K562 (cell line): Measurements from ENCODE around the gene PIKFYVE. TPM values are rescaled to one million over a fixed set of nuclear protein-coding genes. Genes with fewer than 3 reads are reported as not detected.

Experiments
- MAZ ChIP-seq, 2 experiments: fragments of 450-650 bp in 1 of 2; sonication (generic) in 1 of 2; formaldehyde crosslinking; IDR thresholded peaks in 1 of 2; conservative IDR thresholded peaks in 1 of 2; 2 replicates each; pipeline versions ENCODE4 v1.4.0 to v1.5.0; 2020; ENCODE audit warnings: mild to moderate bottlenecking in 1 of 2, missing genetic modification reagents in 1 of 2
- SPI1 ChIP-seq: IDR thresholded peaks from 2 replicates; pipeline ENCODE4 v1.6.1; 2011; ENCODE audit warnings: low read depth, low read length, control low read depth, borderline replicate concordance
- XRCC4 ChIP-seq: IDR thresholded peaks from one replicate; pipeline ENCODE4 v1.6.1; 2011; ENCODE audit not compliant: insufficient read depth, insufficient read length; ENCODE audit errors: extremely low read depth
- ZNF232 ChIP-seq: sonication (generic); formaldehyde crosslinking; IDR thresholded peaks from 2 replicates; pipeline ENCODE4 v1.8.0; 2022; ENCODE audit warnings: mild to moderate bottlenecking, missing genetic modification reagents
- polyA plus RNA-seq, 8 experiments: library from polyadenylated mRNA; depleted of rRNA in 4 of 8; stranded (reverse) in 5 of 8; unstranded in 3 of 8; fragments of >200 nt; fragmentation: Nextera tagmentation in 2 of 8; fragmentation: Illumina TruSeq in 1 of 8; extraction: Ambion mirVana in 2 of 8; extraction: Trizol in 1 of 8; gene quantifications; 2 replicates each; pipeline versions ENCODE4 v1.2.1 to v1.2.3, GENCODE V29; 2011 to 2014; ENCODE audit warnings: inconsistent platforms in 1 of 8, missing spikeins in 1 of 8
- total RNA-seq, 7 experiments: library from RNA; depleted of rRNA in 6 of 7; stranded (reverse); fragments of >200 nt in 6 of 7; fragmentation: Illumina TruSeq in 2 of 7; extraction: Trizol in 2 of 7; gene quantifications; 2 replicates each; pipeline versions ENCODE4 v1.2.1 to v1.2.3, GENCODE V29; 2011 to 2021; ENCODE audit warnings: low replicate concordance in 1 of 7
- TF ChIP-seq, protein P1 (sequence below): sonication (generic); formaldehyde crosslinking; IDR thresholded peaks from 2 replicates; pipeline ENCODE4 v1.4.0; 2020; ENCODE audit warnings: mild to moderate bottlenecking, missing genetic modification reagents
- TF ChIP-seq, protein P2 (sequence below): fragments of 250-450 bp; sonication (Bioruptor Pico); IDR thresholded peaks from 2 replicates; pipeline ENCODE4 v1.5.0; 2021; ENCODE audit warnings: mild to moderate bottlenecking, borderline replicate concordance
- TF ChIP-seq, protein P3 (sequence below), 2 experiments: fragments of 450-650 bp; IDR thresholded peaks; 2 replicates each; pipeline ENCODE4 v1.6.1; 2016; ENCODE audit warnings: mild to moderate bottlenecking in 2 of 2, borderline replicate concordance in 1 of 2, low read depth in 1 of 2, moderate library complexity in 1 of 2
- TF ChIP-seq, protein P4 (sequence below): fragments of 250-450 bp; sonication (Bioruptor Pico); IDR thresholded peaks from 2 replicates; pipeline ENCODE4 v1.8.0; 2021; ENCODE audit warnings: borderline replicate concordance, mild to moderate bottlenecking, moderate library complexity; ENCODE audit not compliant: poor library complexity, severe bottlenecking
- TF ChIP-seq, protein P5 (sequence below): fragments of 450-650 bp; IDR thresholded peaks from 2 replicates; pipeline ENCODE4 v1.6.1; 2016; ENCODE audit warnings: low read depth, mild to moderate bottlenecking, moderate library complexity

The PIKFYVE gene
- total and polyA plus RNA-seq, 9 of the 15 experiments (the other 6 are each of a cell fraction or from before 2014, with no cell fraction given) = 3.6 to 25.6 (median 16.7) TPM

DNA sequence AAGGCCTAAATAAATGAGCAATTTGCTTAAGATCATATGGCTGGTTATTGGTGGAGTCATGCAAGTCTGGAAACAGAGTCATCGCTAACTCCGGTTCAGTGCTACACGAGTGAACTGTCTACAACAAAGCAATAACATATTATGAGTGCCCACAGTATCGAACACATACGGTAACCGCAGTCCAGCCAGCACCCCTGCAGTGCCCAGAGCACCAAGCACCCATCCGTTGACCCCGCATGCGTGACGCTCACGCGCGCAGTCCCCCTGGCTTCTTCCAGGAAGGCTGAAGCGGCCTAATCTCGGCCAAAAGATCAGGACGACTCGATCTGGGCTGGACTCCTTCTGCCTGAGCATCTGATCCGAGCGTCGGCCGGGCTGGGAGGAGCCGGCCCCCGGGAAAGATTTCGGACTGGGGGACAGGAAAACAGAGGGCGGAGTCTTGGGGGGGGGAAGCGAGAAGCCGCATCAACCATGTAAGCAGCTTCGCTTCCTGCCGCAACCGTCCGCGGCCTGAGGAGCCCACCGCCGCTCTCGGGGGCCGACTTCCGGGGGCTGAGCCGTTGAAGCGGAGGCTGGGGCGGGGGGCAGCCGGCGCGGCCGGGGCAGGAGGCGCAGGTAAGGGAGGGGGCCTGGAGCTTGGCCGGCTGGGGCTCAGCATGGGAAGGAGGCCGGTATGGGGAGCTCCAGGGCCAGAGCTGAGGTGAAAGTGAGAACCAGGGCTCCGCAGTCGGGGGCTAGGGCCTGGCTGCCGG, at the start of gene PIKFYVE (continued):
- TF ChIP-seq, protein P1, sequence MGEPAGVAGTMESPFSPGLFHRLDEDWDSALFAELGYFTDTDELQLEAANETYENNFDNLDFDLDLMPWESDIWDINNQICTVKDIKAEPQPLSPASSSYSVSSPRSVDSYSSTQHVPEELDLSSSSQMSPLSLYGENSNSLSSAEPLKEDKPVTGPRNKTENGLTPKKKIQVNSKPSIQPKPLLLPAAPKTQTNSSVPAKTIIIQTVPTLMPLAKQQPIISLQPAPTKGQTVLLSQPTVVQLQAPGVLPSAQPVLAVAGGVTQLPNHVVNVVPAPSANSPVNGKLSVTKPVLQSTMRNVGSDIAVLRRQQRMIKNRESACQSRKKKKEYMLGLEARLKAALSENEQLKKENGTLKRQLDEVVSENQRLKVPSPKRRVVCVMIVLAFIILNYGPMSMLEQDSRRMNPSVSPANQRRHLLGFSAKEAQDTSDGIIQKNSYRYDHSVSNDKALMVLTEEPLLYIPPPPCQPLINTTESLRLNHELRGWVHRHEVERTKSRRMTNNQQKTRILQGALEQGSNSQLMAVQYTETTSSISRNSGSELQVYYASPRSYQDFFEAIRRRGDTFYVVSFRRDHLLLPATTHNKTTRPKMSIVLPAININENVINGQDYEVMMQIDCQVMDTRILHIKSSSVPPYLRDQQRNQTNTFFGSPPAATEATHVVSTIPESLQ (CRISPR knock-in tag) = no peak
- TF ChIP-seq, protein P2, sequence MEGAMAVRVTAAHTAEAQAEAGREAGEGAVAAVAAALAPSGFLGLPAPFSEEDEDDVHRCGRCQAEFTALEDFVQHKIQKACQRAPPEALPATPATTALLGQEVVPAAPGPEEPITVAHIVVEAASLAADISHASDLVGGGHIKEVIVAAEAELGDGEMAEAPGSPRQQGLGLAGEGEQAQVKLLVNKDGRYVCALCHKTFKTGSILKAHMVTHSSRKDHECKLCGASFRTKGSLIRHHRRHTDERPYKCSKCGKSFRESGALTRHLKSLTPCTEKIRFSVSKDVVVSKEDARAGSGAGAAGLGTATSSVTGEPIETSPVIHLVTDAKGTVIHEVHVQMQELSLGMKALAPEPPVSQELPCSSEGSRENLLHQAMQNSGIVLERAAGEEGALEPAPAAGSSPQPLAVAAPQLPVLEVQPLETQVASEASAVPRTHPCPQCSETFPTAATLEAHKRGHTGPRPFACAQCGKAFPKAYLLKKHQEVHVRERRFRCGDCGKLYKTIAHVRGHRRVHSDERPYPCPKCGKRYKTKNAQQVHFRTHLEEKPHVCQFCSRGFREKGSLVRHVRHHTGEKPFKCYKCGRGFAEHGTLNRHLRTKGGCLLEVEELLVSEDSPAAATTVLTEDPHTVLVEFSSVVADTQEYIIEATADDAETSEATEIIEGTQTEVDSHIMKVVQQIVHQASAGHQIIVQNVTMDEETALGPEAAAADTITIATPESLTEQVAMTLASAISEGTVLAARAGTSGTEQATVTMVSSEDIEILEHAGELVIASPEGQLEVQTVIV = no peak
- TF ChIP-seq, protein P3, sequence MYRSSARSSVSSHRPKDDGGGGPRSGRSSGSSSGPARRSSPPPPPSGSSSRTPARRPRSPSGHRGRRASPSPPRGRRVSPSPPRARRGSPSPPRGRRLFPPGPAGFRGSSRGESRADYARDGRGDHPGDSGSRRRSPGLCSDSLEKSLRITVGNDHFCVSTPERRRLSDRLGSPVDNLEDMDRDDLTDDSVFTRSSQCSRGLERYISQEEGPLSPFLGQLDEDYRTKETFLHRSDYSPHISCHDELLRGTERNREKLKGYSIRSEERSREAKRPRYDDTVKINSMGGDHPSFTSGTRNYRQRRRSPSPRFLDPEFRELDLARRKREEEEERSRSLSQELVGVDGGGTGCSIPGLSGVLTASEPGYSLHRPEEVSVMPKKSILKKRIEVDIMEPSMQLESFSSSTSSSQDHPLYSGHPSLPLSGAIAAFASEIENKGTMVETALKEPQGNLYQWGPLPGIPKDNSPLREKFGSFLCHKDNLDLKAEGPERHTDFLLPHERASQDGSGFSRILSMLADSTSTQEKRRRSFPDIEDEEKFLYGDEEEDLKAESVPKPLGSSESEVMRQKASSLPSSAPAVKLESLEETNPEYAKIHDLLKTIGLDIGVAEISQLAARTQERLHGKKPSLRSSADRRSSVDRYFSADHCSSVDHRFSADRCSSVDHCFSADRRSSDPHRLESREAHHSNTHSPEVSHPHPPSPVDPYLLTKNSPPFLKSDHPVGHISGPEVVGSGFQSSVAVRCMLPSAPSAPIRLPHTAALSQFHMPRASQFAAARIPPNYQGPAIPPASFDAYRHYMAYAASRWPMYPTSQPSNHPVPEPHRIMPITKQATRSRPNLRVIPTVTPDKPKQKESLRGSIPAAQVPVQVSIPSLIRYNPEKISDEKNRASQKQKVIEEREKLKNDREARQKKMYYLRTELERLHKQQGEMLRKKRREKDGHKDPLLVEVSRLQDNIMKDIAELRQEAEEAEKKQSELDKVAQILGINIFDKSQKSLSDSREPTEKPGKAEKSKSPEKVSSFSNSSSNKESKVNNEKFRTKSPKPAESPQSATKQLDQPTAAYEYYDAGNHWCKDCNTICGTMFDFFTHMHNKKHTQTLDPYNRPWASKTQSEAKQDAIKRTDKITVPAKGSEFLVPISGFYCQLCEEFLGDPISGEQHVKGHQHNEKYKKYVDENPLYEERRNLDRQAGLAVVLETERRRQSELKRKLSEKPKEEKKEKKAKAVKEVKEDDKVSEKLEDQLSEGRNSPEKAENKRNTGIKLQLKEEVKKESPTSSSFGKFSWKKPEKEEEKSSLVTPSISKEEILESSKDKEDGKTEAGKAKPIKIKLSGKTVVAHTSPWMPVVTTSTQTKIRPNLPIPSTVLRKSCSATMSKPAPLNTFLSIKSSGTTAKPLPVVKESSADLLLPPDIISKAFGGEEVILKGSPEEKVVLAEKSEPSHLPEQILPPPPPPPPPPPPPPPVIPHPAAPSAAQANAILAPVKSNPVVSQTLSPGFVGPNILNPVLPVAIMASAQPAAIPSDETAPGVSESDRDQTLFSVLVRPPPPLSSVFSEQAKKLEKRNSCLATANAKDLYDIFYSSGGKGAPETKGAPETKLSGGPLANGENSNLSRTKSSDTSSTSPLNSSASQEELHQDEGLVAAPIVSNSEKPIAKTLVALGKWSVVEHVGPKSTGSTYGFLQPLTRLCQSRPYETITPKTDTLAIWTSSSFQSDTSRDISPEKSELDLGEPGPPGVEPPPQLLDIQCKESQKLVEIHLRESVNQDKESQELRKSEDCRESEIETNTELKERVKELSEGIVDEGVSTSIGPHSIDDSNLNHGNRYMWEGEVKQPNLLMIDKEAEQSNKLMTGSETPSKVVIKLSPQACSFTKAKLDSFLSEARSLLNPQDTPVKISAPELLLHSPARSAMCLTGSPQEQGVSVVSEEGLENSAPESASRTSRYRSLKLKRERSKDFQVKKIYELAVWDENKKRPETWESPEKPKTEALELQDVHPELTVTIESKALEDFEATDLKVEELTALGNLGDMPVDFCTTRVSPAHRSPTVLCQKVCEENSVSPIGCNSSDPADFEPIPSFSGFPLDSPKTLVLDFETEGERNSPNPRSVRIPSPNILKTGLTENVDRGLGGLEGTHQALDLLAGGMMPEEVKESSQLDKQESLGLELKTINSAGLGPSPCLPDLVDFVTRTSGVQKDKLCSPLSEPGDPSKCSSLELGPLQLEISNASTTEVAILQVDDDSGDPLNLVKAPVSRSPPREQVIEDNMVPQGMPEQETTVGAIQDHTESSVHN (IDR thresholded peaks at IDR 0.05; ENCODE audit: borderline replicate concordance in 1 of 2, low read depth in 1 of 2) = 0 out of 4 replicates have a peak, but pooled peaks of 1 of the 2 experiments have one; percentile 50
- TF ChIP-seq SPI1 (no peak), MAZ (CRISPR knock-in tag; conservative IDR thresholded peaks at IDR 0.05 in 1 of 2, IDR thresholded peaks at IDR 0.05 in 1 of 2) (peak in 1 of 2 experiments; percentile 64; a peak in 2 of 4 replicates), ZNF232 (CRISPR knock-in tag) (no peak), XRCC4 (no peak)
- TF ChIP-seq, protein P4, sequence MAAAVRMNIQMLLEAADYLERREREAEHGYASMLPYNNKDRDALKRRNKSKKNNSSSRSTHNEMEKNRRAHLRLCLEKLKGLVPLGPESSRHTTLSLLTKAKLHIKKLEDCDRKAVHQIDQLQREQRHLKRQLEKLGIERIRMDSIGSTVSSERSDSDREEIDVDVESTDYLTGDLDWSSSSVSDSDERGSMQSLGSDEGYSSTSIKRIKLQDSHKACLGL = no peak
- TF ChIP-seq, protein P5, sequence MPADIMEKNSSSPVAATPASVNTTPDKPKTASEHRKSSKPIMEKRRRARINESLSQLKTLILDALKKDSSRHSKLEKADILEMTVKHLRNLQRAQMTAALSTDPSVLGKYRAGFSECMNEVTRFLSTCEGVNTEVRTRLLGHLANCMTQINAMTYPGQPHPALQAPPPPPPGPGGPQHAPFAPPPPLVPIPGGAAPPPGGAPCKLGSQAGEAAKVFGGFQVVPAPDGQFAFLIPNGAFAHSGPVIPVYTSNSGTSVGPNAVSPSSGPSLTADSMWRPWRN = peak; percentile 42; the same call in 1 of the 2 replicates
